ENCODE results near the gene CLNS1A.
"Not testable (repeated sequence)": the region's sequence is repeated elsewhere in the genome, so short reads cannot be mapped to it uniquely, and the experiment has no call there.

Gene CLNS1A

GRCh38 chr11:77598195-77598594, 39.4 kb downstream of the CLNS1A start:
- Histone ChIP-seq H2AFZ (ENCODE audit: low read depth, low read length) (no peak overlapping the region), H3K4me3 (ENCODE audit: low read length) (no peak overlapping the region), H3K27me3 (ENCODE audit: insufficient read depth, low read length) (no peaks in the 10 kb centered on the region), H3K4me1 (ENCODE audit: insufficient read depth, low read length) (peaks cover 19% of the 10 kb centered on the region), H3K36me3 (ENCODE audit: insufficient read depth, low read length) (no peaks in the 10 kb centered on the region), H3K9me3 (ENCODE audit: low read length) (no peaks in the 10 kb centered on the region)

GRCh38 chr11:77596626-77597025, 41.0 kb downstream of the CLNS1A start:
- Histone ChIP-seq H3K4me1 (ENCODE audit: insufficient read depth, low read length) (peaks cover 3% of the 10 kb centered on the region), H3K4me3 (ENCODE audit: low read length) (no peak overlapping the region), H3K36me3 (ENCODE audit: insufficient read depth, low read length) (no peaks in the 10 kb centered on the region), H3K27me3 (ENCODE audit: insufficient read depth, low read length) (no peaks in the 10 kb centered on the region), H2AFZ (ENCODE audit: low read depth, low read length) (no peak overlapping the region), H3K9me3 (ENCODE audit: low read length) (no peaks in the 10 kb centered on the region)

- H3K27me3 ChIP-seq (ENCODE audit: insufficient read depth, low read length): no peaks in the 10 kb centered on the region
Measured at GRCh38 chr11:77593883-77594282, 43.7 kb downstream of the CLNS1A start.

GRCh38 chr11:77592727-77593126, 44.9 kb downstream of the CLNS1A start:
- Histone ChIP-seq H3K36me3 (ENCODE audit: insufficient read depth, low read length) (peaks cover 2% of the 10 kb centered on the region), H3K27me3 (ENCODE audit: insufficient read depth, low read length) (no peaks in the 10 kb centered on the region), H3K4me3 (ENCODE audit: low read length) (no peak overlapping the region), H2AFZ (ENCODE audit: low read depth, low read length) (no peak overlapping the region), H3K4me1 (ENCODE audit: insufficient read depth, low read length) (no peaks in the 10 kb centered on the region), H3K9me3 (ENCODE audit: low read length) (peaks cover 2% of the 10 kb centered on the region)

More at GRCh38 chr11:77593883-77594282, 43.7 kb downstream of the CLNS1A start:
- no peaks in the 10 kb centered on the region for H3K4me1 ChIP-seq (ENCODE audit: insufficient read depth, low read length)
- H3K9me3 ChIP-seq (ENCODE audit: low read length): no peaks in the 10 kb centered on the region
- no peak overlapping the region for H2AFZ ChIP-seq (ENCODE audit: low read depth, low read length)
- no peak overlapping the region for H3K4me3 ChIP-seq (ENCODE audit: low read length)
- H3K36me3 ChIP-seq (ENCODE audit: insufficient read depth, low read length): no peaks in the 10 kb centered on the region

GRCh38 chr11:77590194-77590782, 47.3 kb downstream of the CLNS1A start:
- H2AFZ ChIP-seq (ENCODE audit: low read depth, low read length): no peak overlapping the region
- peaks cover 2% of the 10 kb centered on the region for H3K36me3 ChIP-seq (ENCODE audit: insufficient read depth, low read length)
- H3K9me3 ChIP-seq (ENCODE audit: low read length): peaks cover 2% of the 10 kb centered on the region
- no peaks in the 10 kb centered on the region for H3K27me3 ChIP-seq (ENCODE audit: insufficient read depth, low read length)
- H3K4me1 ChIP-seq (ENCODE audit: insufficient read depth, low read length): no peaks in the 10 kb centered on the region
- H3K4me3 ChIP-seq (ENCODE audit: low read length): peak overlapping the region; percentile 49

GRCh38 chr11:77589521-77590193, 47.9 kb downstream of the CLNS1A start, which contains the start of gene AQP11:
Gene AQP11 (plus strand): TSS chr11:77589953. CDS start chr11:77589993, 40 bp downstream.
- peaks cover 2% of the 10 kb centered on the region for H3K36me3 ChIP-seq (ENCODE audit: insufficient read depth, low read length)
- H2AFZ ChIP-seq (ENCODE audit: low read depth, low read length): no peak within 1 kb of the TSS
- peaks cover 2% of the 10 kb centered on the region for H3K9me3 ChIP-seq (ENCODE audit: low read length)
- no peaks in the 10 kb centered on the region for H3K27me3 ChIP-seq (ENCODE audit: insufficient read depth, low read length)
- H3K4me1 ChIP-seq (ENCODE audit: insufficient read depth, low read length): no peaks in the 10 kb centered on the region
- peak within 1 kb of the TSS; percentile 49 for H3K4me3 ChIP-seq (ENCODE audit: low read length)

- no peak overlapping the region for H2AFZ ChIP-seq (ENCODE audit: low read depth, low read length)
- H3K9me3 ChIP-seq (ENCODE audit: low read length): peaks cover 2% of the 10 kb centered on the region
- H3K4me3 ChIP-seq (ENCODE audit: low read length): peak overlapping the region; percentile 49
- H3K4me1 ChIP-seq (ENCODE audit: insufficient read depth, low read length): no peaks in the 10 kb centered on the region
- H3K27me3 ChIP-seq (ENCODE audit: insufficient read depth, low read length): no peaks in the 10 kb centered on the region
- H3K36me3 ChIP-seq (ENCODE audit: insufficient read depth, low read length): peaks cover 2% of the 10 kb centered on the region
Measured at GRCh38 chr11:77589181-77589520, 48.4 kb downstream of the CLNS1A start.

- no peaks in the 10 kb centered on the region for H3K4me1 ChIP-seq (ENCODE audit: insufficient read depth, low read length)
- no peaks in the 10 kb centered on the region for H3K27me3 ChIP-seq (ENCODE audit: insufficient read depth, low read length)
- no peak overlapping the region for H2AFZ ChIP-seq (ENCODE audit: low read depth, low read length)
- H3K36me3 ChIP-seq (ENCODE audit: insufficient read depth, low read length): no peaks in the 10 kb centered on the region
- H3K4me3 ChIP-seq (ENCODE audit: low read length): no peak overlapping the region
- H3K9me3 ChIP-seq (ENCODE audit: low read length): peaks cover 8% of the 10 kb centered on the region
Measured at GRCh38 chr11:77580712-77581337, 56.8 kb downstream of the CLNS1A start.

- H3K4me3 ChIP-seq (ENCODE audit: low read length); H3K4me1 ChIP-seq (ENCODE audit: insufficient read depth, low read length); H3K9me3 ChIP-seq (ENCODE audit: low read length); H2AFZ ChIP-seq (ENCODE audit: low read depth, low read length); H3K27me3 ChIP-seq (ENCODE audit: insufficient read depth, low read length); H3K36me3 ChIP-seq (ENCODE audit: insufficient read depth, low read length): not testable (repeated sequence)
Measured at GRCh38 chr11:77575428-77575827, 62.2 kb downstream of the CLNS1A start.

GRCh38 chr11:77570896-77571295, 66.7 kb downstream of the CLNS1A start:
- H2AFZ ChIP-seq (ENCODE audit: low read depth, low read length); H3K27me3 ChIP-seq (ENCODE audit: insufficient read depth, low read length); H3K9me3 ChIP-seq (ENCODE audit: low read length); H3K4me1 ChIP-seq (ENCODE audit: insufficient read depth, low read length); H3K4me3 ChIP-seq (ENCODE audit: low read length); H3K36me3 ChIP-seq (ENCODE audit: insufficient read depth, low read length): not testable (repeated sequence)

- no peaks in the 10 kb centered on the region for H3K4me1 ChIP-seq (ENCODE audit: insufficient read depth, low read length)
- H3K27me3 ChIP-seq (ENCODE audit: insufficient read depth, low read length): no peaks in the 10 kb centered on the region
- no peaks in the 10 kb centered on the region for H3K36me3 ChIP-seq (ENCODE audit: insufficient read depth, low read length)
- peaks cover 2% of the 10 kb centered on the region for H3K9me3 ChIP-seq (ENCODE audit: low read length)
- no peak overlapping the region for H2AFZ ChIP-seq (ENCODE audit: low read depth, low read length)
- no peak overlapping the region for H3K4me3 ChIP-seq (ENCODE audit: low read length)
Measured at GRCh38 chr11:77569676-77570070, 67.9 kb downstream of the CLNS1A start.

- Histone ChIP-seq H2AFZ (ENCODE audit: low read depth, low read length) (no peak overlapping the region), H3K9me3 (ENCODE audit: low read length) (peaks cover under 1% of the 10 kb centered on the region), H3K4me1 (ENCODE audit: insufficient read depth, low read length) (no peaks in the 10 kb centered on the region), H3K36me3 (ENCODE audit: insufficient read depth, low read length) (no peaks in the 10 kb centered on the region), H3K4me3 (ENCODE audit: low read length) (no peak overlapping the region), H3K27me3 (ENCODE audit: insufficient read depth, low read length) (no peaks in the 10 kb centered on the region)
Measured at GRCh38 chr11:77568916-77569675, 68.5 kb downstream of the CLNS1A start.

- Histone ChIP-seq H3K27me3 (ENCODE audit: insufficient read depth, low read length) (no peaks in the 10 kb centered on the region), H3K4me1 (ENCODE audit: insufficient read depth, low read length) (no peaks in the 10 kb centered on the region), H3K4me3 (ENCODE audit: low read length) (no peak overlapping the region), H3K9me3 (ENCODE audit: low read length) (no peaks in the 10 kb centered on the region), H2AFZ (ENCODE audit: low read depth, low read length) (no peak overlapping the region), H3K36me3 (ENCODE audit: insufficient read depth, low read length) (no peaks in the 10 kb centered on the region)
Measured at GRCh38 chr11:77568306-77568705, 69.3 kb downstream of the CLNS1A start.
